GM19452 (cell line): ENCODE results near the gene PAPSS2.
A peak's percentile ranks its signal among the peaks of the same experiment; 100 is the strongest.
"Not testable (repeated sequence)": the region's sequence is repeated elsewhere in the genome, so short reads cannot be mapped to it uniquely, and the experiment has no call there.

Source experiments
- ATAC-seq: cut with Tn5 transposase; IDR thresholded peaks from one replicate; pipeline ENCODE4 v1.9.1; 2021; ENCODE audit not compliant: unreplicated experiment

Gene PAPSS2

GRCh38 chr10:87742992-87743610 lies 83.4 kb downstream of the PAPSS2 start:
- not testable (repeated sequence) for ATAC-seq

GRCh38 chr10:87744606-87745005 lies 84.9 kb downstream of the PAPSS2 start:
- ATAC-seq = no peak

GRCh38 chr10:87746911-87747310 lies 87.2 kb downstream of the PAPSS2 start:
- no peak for ATAC-seq

- ATAC-seq = not testable (repeated sequence)
Observed at GRCh38 chr10:87748244-87748643, 88.6 kb downstream of the PAPSS2 start.

- no peak for ATAC-seq
Observed at GRCh38 chr10:87750001-87750671, 90.5 kb downstream of the PAPSS2 start.

GRCh38 chr10:87750817-87751216 lies 91.1 kb downstream of the PAPSS2 start:
- ATAC-seq = peak; percentile 67

- ATAC-seq = no peak
Observed at GRCh38 chr10:87751274-87751673, 91.6 kb downstream of the PAPSS2 start.

GRCh38 chr10:87752566-87752965 lies 92.9 kb downstream of the PAPSS2 start:
- ATAC-seq = no peak

- no peak for ATAC-seq
Observed at GRCh38 chr10:87753995-87754866, 94.6 kb downstream of the PAPSS2 start.

- no peak for ATAC-seq
Observed at GRCh38 chr10:87757685-87758084, 98.0 kb downstream of the PAPSS2 start.

- ATAC-seq = no peak
Observed at GRCh38 chr10:87759551-87759950, 99.9 kb downstream of the PAPSS2 start.

GRCh38 chr10:87760195-87760905 lies 100.7 kb downstream of the PAPSS2 start:
- no peak for ATAC-seq

- ATAC-seq = no peak
Observed at GRCh38 chr10:87761153-87761552, 101.5 kb downstream of the PAPSS2 start.

GRCh38 chr10:87761892-87762291 lies 102.2 kb downstream of the PAPSS2 start:
- ATAC-seq = peak; percentile 87

- ATAC-seq = no peak
Observed at GRCh38 chr10:87763086-87763861, 103.6 kb downstream of the PAPSS2 start.

GRCh38 chr10:87764072-87764934 lies 104.6 kb downstream of the PAPSS2 start:
- no peak for ATAC-seq

- ATAC-seq = no peak
Observed at GRCh38 chr10:87765666-87766376, 106.1 kb downstream of the PAPSS2 start.

- no peak for ATAC-seq
Observed at GRCh38 chr10:87767253-87767652, 107.6 kb downstream of the PAPSS2 start.
